Testis (tissue), 3 donors: ENCODE measurements around the gene PXDN. TPM values are rescaled to one million over a fixed set of nuclear protein-coding genes. Genes with fewer than 3 reads are reported as not detected.
A peak's percentile ranks its signal among the peaks of the same experiment; 100 is the strongest.

Source experiments
- DNase-seq: peaks from one replicate; pipeline ENCODE4 v3.0.0-alpha.2; 2019
- H3K27ac ChIP-seq, 2 donors: fragments of 200-600 bp; sonication (generic); one replicate each; pipeline ENCODE4 v1.5.1; 2019
- H3K27me3 ChIP-seq: fragments of 200-600 bp; sonication (generic); one replicate; pipeline ENCODE4 v1.5.1; 2019
- H3K36me3 ChIP-seq: fragments of 200-600 bp; sonication (generic); one replicate; pipeline ENCODE4 v1.5.1; 2017; ENCODE audit warnings: low read depth; ENCODE audit errors: missing control alignments
- H3K4me1 ChIP-seq: fragments of 200-600 bp; sonication (generic); one replicate; pipeline ENCODE4 v1.5.1; 2019
- H3K4me3 ChIP-seq, 2 donors: fragments of 200-600 bp; sonication (generic); one replicate each; pipeline ENCODE4 v1.5.1; 2017 to 2019
- H3K9me3 ChIP-seq: fragments of 200-600 bp; sonication (generic); one replicate; pipeline ENCODE4 v1.5.1; 2017
- CTCF ChIP-seq, 3 experiments: fragments of 450-650 bp in 2 of 3; fragments of 200-600 bp in 1 of 3; sonication (generic) in 1 of 3; IDR thresholded peaks; one replicate each; pipeline ENCODE4 v1.5.1; 2016 to 2019; ENCODE audit warnings: antibody characterized with exemption in 3 of 3, mild to moderate bottlenecking in 2 of 3, moderate library complexity in 1 of 3
- POLR2A ChIP-seq: fragments of 450-650 bp; IDR thresholded peaks from one replicate; pipeline ENCODE4 v1.6.1; 2017; ENCODE audit warnings: antibody characterized with exemption, mild to moderate bottlenecking, moderate library complexity
- WGBS, 2 donors: methylation state at CpG; one replicate each; pipeline ENCODE4 v1.1.5; 2018; 5-methylcytosine and 5-hydroxymethylcytosine counted together
- intact Hi-C: fragments of 100-400 bp; cut with DNase I; formaldehyde crosslinking; loops from one replicate; pipeline ENCODE4 v1.15.1; 2023; ENCODE audit warnings: low total_unique reads
- polyA plus RNA-seq: library from polyadenylated mRNA; stranded (reverse); fragments of 350-450 nt; fragmentation: Illumina TruSeq; extraction: RNeasy Lipid Tissue Mini Kit (QIAGEN cat#74804); gene quantifications from one replicate; pipeline ENCODE4 v1.2.3, GENCODE V29; 2014; ENCODE audit warnings: low read depth, low replicate concordance; ENCODE audit not compliant: insufficient read depth
- total RNA-seq, 2 donors: library from RNA; depleted of rRNA; stranded (reverse); fragments of >200 nt; gene quantifications; one replicate each; pipeline ENCODE4 v1.2.3, GENCODE V29; 2016

PXDN gene
- total and polyA plus RNA-seq, 3 donors from 2014 or later = 26.7 to 41.8 (median 33.8) TPM

DNA sequence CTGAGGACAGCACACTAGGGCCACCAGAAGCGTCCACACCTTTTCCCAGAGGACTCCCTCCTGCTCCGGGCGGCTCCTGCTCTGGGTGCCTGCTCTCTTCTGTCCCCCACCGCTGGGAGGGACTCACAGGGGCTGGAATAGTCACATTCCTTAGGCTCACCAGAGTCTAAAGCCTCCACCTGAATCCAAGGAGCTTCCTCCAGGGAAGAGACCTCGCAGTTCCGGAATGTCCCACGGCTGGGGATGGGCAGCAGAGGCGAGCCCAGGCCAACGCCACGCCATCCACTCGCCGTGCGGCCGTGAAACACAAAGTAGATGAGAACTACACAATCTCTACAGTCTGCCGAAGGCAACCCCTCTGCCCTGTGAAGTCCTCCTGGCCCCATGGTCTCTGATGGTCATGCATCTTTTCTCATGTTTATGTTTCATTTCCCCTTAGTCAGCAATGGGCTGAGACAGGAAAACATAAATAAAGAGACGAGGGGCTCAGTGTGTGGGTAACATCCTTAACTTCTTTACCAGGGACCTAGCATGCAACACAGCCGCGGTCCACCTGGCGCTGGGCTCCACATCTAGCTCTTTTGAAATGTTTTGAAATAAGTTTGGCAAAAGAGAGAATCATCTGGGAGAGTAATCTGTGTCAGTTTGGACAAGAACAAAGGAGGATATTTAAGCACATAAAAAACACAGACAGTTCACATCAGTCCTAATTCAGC, 98.4 kb downstream of the PXDN start:
- no peak for TF ChIP-seq POLR2A
- TF ChIP-seq CTCF (IDR thresholded peaks at IDR 0.05) = no peak
- DNase-seq = peak; percentile 9
- Histone ChIP-seq H3K4me1 (no peaks in the 10 kb centered on the region), H3K4me3 (no peak overlapping the region), H3K27ac (no peak overlapping the region), H3K27me3 (no peaks in the 10 kb centered on the region), H3K9me3 (no peaks in the 10 kb centered on the region), H3K36me3 (no peaks in the 10 kb centered on the region)
- 88 to 90% methylated on average over 19 of the region's 19 CpGs for WGBS, 2 donors
- intact Hi-C loops = no loop called here

- Histone ChIP-seq H3K27ac (no peak overlapping the region), H3K36me3 (no peaks in the 10 kb centered on the region), H3K27me3 (no peaks in the 10 kb centered on the region), H3K9me3 (no peaks in the 10 kb centered on the region), H3K4me3 (no peak overlapping the region), H3K4me1 (no peaks in the 10 kb centered on the region)
- no peak for DNase-seq
- WGBS, 2 donors = 92 to 95% methylated on average over 14 of the region's 14 CpGs
- TF ChIP-seq CTCF (IDR thresholded peaks at IDR 0.05) = no peak
- no peak for TF ChIP-seq POLR2A
- intact Hi-C loops = no loop called here
Measured at GRCh38 chr2:1644427-1644826, 99.9 kb downstream of the PXDN start.

- intact Hi-C loops = no loop called here
- Histone ChIP-seq H3K4me1 (no peaks in the 10 kb centered on the region), H3K36me3 (no peaks in the 10 kb centered on the region), H3K9me3 (no peaks in the 10 kb centered on the region), H3K4me3 (no peak overlapping the region), H3K27ac (no peak overlapping the region), H3K27me3 (no peaks in the 10 kb centered on the region)
- no peak for TF ChIP-seq CTCF (IDR thresholded peaks at IDR 0.05)
- no peak for TF ChIP-seq POLR2A
- DNase-seq = no peak
- 93% methylated on average over 19 of the region's 19 CpGs for WGBS, 2 donors
Measured at GRCh38 chr2:1642993-1643619, 101.2 kb downstream of the PXDN start.

DNA sequence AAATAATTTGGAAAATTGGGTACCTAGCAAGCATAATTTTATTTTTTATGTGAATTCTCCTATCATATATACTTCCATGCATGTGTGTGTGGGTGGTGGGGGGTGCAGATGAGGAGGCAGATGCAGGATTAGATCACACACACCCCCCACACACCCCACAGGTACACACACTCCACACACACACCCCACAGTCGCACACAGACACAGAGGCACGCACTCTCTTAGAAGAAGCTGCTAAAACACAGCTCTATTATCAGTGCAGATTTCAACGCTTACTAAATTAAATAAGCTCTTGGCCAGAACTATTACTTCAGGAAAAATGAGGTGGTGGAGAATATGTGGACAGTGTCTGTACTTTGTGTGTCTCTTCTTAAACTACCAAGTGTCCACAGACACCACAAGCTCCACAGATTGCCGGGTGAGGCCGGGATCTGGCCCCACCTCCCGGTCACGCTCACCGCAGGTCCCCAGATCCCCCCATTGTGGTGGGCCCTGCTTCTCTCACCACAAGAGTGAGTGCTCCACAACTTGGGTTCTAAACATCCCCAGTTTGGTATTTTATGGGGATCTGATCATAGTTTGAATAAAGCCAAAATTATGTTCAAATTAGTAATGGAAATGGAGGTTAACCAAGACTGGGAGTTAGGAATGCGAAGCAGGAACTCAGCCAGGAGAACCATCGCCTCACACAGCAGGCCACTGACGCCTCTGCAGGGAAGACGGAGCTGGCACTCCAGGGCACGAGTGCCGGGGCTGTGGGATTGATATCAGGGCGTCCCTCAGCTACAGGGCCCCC, 102.1 kb downstream of the PXDN start:
- WGBS, 2 donors = 88 to 91% methylated on average over 15 of the region's 15 CpGs
- no peak overlapping the region for H3K4me3 ChIP-seq
- H3K27me3 ChIP-seq = no peaks in the 10 kb centered on the region
- intact Hi-C loops = no loop called here
- H3K36me3 ChIP-seq = no peaks in the 10 kb centered on the region
- TF ChIP-seq CTCF (IDR thresholded peaks at IDR 0.05) (no peak), POLR2A (no peak)
- H3K4me1 ChIP-seq = no peaks in the 10 kb centered on the region
- no peak for DNase-seq
- H3K27ac ChIP-seq = no peak overlapping the region
- no peaks in the 10 kb centered on the region for H3K9me3 ChIP-seq
